K562 (cell line): ENCODE results near the gene GET3. TPM values are rescaled to one million over a fixed set of nuclear protein-coding genes. Genes with fewer than 3 reads are reported as not detected.

Source experiments
- ATAC-seq: fragments of 200-7000 bp; cut with Tn5 transposase; 3 replicates; pipeline ENCODE4 v1.9.1; 2020; ENCODE audit warnings: moderate library complexity
- BruUV-seq: library from RNA; stranded (reverse); fragments of 400-500 nt; replicated peaks from 2 replicates; lab custom pipeline; 2021; lab: Mats Ljungman, UMichigan
- CTCF ChIA-PET: fragments of 300-600 bp; formaldehyde crosslinking; extraction: SDS; loops from one replicate; lab custom pipeline; 2021; ENCODE audit warnings: low intra/inter-chr PET ratio; lab: Yijun Ruan, JAX
- POLR2A ChIA-PET: fragments of 300-600, 350-650 bp; sonication (Branson Sonifier 250); formaldehyde crosslinking; extraction: SDS; loops from one replicate; lab custom pipeline; 2021; ENCODE audit warnings: antibody characterized with exemption, inconsistent platforms; lab: Yijun Ruan, JAX
- DNase-seq, 4 experiments: peaks; one replicate each; pipeline versions ENCODE4 v3.0.0 to v3.0.0-alpha.2; 2011 to 2018; ENCODE audit warnings: low spot score in 3 of 4, mixed read lengths in 3 of 4; ENCODE audit errors: extremely low read depth in 1 of 4
- FAIRE-seq: peaks from 2 replicates; lab custom pipeline; 2011; peaks lifted over from hg19 to GRCh38; lab: Jason Lieb, UNC
- H2AFZ ChIP-seq: 2 replicates; pipeline ENCODE4 v1.6.0; 2011; ENCODE audit warnings: low read depth, low read length, control low read depth, inconsistent platforms
- H3K27ac ChIP-seq: fragments of 200-600 bp; 3 replicates; pipeline ENCODE4 v1.8.0; 2011; ENCODE audit warnings: low read depth, mild to moderate bottlenecking, control low read depth, inconsistent platforms, low read length, moderate library complexity, mixed read lengths; ENCODE audit errors: extremely low read depth
- H3K27me3 ChIP-seq, 2 experiments: fragments of 300-600 bp in 1 of 2; 2 replicates in 1 of 2; 3 replicates in 1 of 2; pipeline versions ENCODE4 v1.6.0 to v1.8.0; 2011; ENCODE audit warnings: inconsistent platforms in 2 of 2, low read length in 2 of 2, mild to moderate bottlenecking in 1 of 2, mixed read lengths in 1 of 2, moderate library complexity in 1 of 2; ENCODE audit not compliant: control insufficient read depth in 2 of 2, insufficient read depth in 2 of 2
- H3K36me3 ChIP-seq: fragments of 300-600 bp; 3 replicates; pipeline ENCODE4 v1.8.0; 2011; ENCODE audit warnings: mild to moderate bottlenecking, low read length, inconsistent platforms; ENCODE audit not compliant: control insufficient read depth, insufficient read depth
- H3K4me1 ChIP-seq, 2 experiments: fragments of 200-600 bp in 1 of 2; replicated peaks in 1 of 2; 2 replicates in 1 of 2; 3 replicates in 1 of 2; pipeline versions ENCODE4 v1.5.1 to v1.8.0; 2011; ENCODE audit warnings: inconsistent platforms in 2 of 2, low read length in 2 of 2, mild to moderate bottlenecking in 1 of 2, mixed read lengths in 1 of 2, moderate library complexity in 1 of 2; ENCODE audit not compliant: control insufficient read depth in 2 of 2, insufficient read depth in 2 of 2
- H3K4me2 ChIP-seq: 2 replicates; pipeline ENCODE4 v1.6.1; 2011; ENCODE audit warnings: low read length, control low read depth, inconsistent platforms, mixed read lengths; ENCODE audit not compliant: insufficient read depth
- H3K4me3 ChIP-seq: fragments of 200-600 bp; sonication (generic), shearing (Covaris generic); 2 replicates; pipeline ENCODE4 v1.5.1; 2016; ENCODE audit warnings: control low read depth, inconsistent platforms
- H3K79me2 ChIP-seq: fragments of 200-600 bp; 3 replicates; pipeline ENCODE4 v1.8.0; 2011; ENCODE audit warnings: low read length, inconsistent platforms; ENCODE audit not compliant: control insufficient read depth, insufficient read depth
- H3K9ac ChIP-seq, 2 experiments: 2 replicates each; pipeline versions ENCODE4 v1.6.0 to v1.6.1; 2011; ENCODE audit warnings: low read depth in 2 of 2, low read length in 2 of 2, control low read depth in 1 of 2, inconsistent platforms in 1 of 2, mild to moderate bottlenecking in 1 of 2, mixed read lengths in 1 of 2; ENCODE audit not compliant: insufficient read depth in 1 of 2
- H3K9me1 ChIP-seq: one replicate; pipeline ENCODE4 v1.6.0; 2011; ENCODE audit warnings: inconsistent platforms, mild to moderate bottlenecking, low read length, moderate library complexity; ENCODE audit not compliant: control insufficient read depth, insufficient read depth
- H3K9me3 ChIP-seq: replicated peaks from 2 replicates; pipeline ENCODE4 v1.5.1; 2011; ENCODE audit warnings: low read depth, low read length, inconsistent platforms; ENCODE audit not compliant: control insufficient read depth, insufficient read depth
- H4K20me1 ChIP-seq: replicated peaks from 2 replicates; pipeline ENCODE4 v1.6.1; 2011; ENCODE audit warnings: low read length, inconsistent platforms, mixed read lengths; ENCODE audit not compliant: control insufficient read depth, insufficient read depth
- CREB1 ChIP-seq, 2 experiments: sonication (generic) in 1 of 2; formaldehyde crosslinking in 1 of 2; IDR thresholded peaks; 2 replicates each; pipeline versions ENCODE4 v1.6.1 to v1.8.0; 2012 to 2022; ENCODE audit warnings: inconsistent platforms in 1 of 2, mild to moderate bottlenecking in 1 of 2, missing genetic modification reagents in 1 of 2, moderate library complexity in 1 of 2
- FOXJ2 ChIP-seq: fragments of 200-800 bp; sonication (Bioruptor generic); IDR thresholded peaks from 2 replicates; pipeline ENCODE4 v1.6.1; 2016; ENCODE audit warnings: missing genetic modification characterization, missing compliant biosample characterization
- ILF3 ChIP-seq: fragments of 450-650 bp; IDR thresholded peaks from 2 replicates; pipeline ENCODE4 v1.6.1; 2018; ENCODE audit warnings: antibody characterized with exemption, mild to moderate bottlenecking, moderate library complexity, borderline replicate concordance
- KAT8 ChIP-seq: fragments of 450-650 bp; IDR thresholded peaks from 2 replicates; pipeline ENCODE4 v1.6.1; 2016; ENCODE audit warnings: low read depth, mild to moderate bottlenecking
- KHSRP ChIP-seq: fragments of 450-650 bp; IDR thresholded peaks from 2 replicates; pipeline ENCODE4 v1.6.1; 2017
- PML ChIP-seq: IDR thresholded peaks from 2 replicates; pipeline ENCODE4 v1.6.1; 2012; ENCODE audit warnings: low read length, inconsistent platforms
- POLR2G ChIP-seq: fragments of 200-400 bp; formaldehyde crosslinking; IDR thresholded peaks from 2 replicates; pipeline ENCODE4 v1.6.1; 2017; ENCODE audit warnings: low read depth, mild to moderate bottlenecking, antibody characterized with exemption, low read length, moderate library complexity
- PTTG1 ChIP-seq: fragments of 450-650 bp; IDR thresholded peaks from 2 replicates; pipeline ENCODE4 v1.6.1; 2016; ENCODE audit warnings: low read depth, mild to moderate bottlenecking, missing genetic modification characterization, missing compliant biosample characterization
- RBFOX2 ChIP-seq: fragments of 200-400 bp; formaldehyde crosslinking; IDR thresholded peaks from 2 replicates; pipeline ENCODE4 v1.6.1; 2017; ENCODE audit warnings: low read depth, mild to moderate bottlenecking, low read length, moderate library complexity
- SAP30 ChIP-seq: fragments of 200-600 bp; sonication (generic); IDR thresholded peaks from 2 replicates; pipeline ENCODE4 v1.6.1; 2012; ENCODE audit warnings: borderline replicate concordance, low read depth, mild to moderate bottlenecking, moderate library complexity, low read length, control low read depth, inconsistent platforms; ENCODE audit not compliant: insufficient read depth, poor library complexity, severe bottlenecking
- SETDB1 ChIP-seq: IDR thresholded peaks from one replicate; pipeline ENCODE4 v1.6.1; 2012; ENCODE audit warnings: low read length, control low read depth, inconsistent platforms
- TCF7 ChIP-seq: sonication (generic); IDR thresholded peaks from 2 replicates; pipeline ENCODE4 v1.6.1; 2016; ENCODE audit warnings: antibody characterized with exemption, borderline replicate concordance
- ZNF584 ChIP-seq: fragments of 200-800 bp; sonication (Bioruptor generic); IDR thresholded peaks from 2 replicates; pipeline ENCODE4 v1.6.1; 2016; ENCODE audit warnings: low read depth, mild to moderate bottlenecking, missing genetic modification characterization, missing compliant biosample characterization
- ZNF695 ChIP-seq: fragments of 450-650 bp; formaldehyde crosslinking; IDR thresholded peaks from 2 replicates; pipeline ENCODE4 v1.4.0; 2020; ENCODE audit warnings: mild to moderate bottlenecking, moderate library complexity
- ZSCAN32 ChIP-seq: fragments of 450-650 bp; formaldehyde crosslinking; IDR thresholded peaks from 2 replicates; pipeline ENCODE4 v1.4.0; 2020; ENCODE audit warnings: mild to moderate bottlenecking, moderate library complexity
- WGBS: fragments of 100-300 bp; shearing (Covaris generic); methylation state at CpG from one replicate; pipeline ENCODE4 v1.1.6; 2016; ENCODE audit warnings: low coverage, mixed read lengths; ENCODE audit not compliant: insufficient coverage; ENCODE audit errors: missing lambda C conversion rate; 5-methylcytosine and 5-hydroxymethylcytosine counted together
- in situ Hi-C: fragments of 300-500 bp; cut with MboI; formaldehyde crosslinking; loops from 4 replicates; pipeline ENCODE4 v1.15.0; 2018; ENCODE audit warnings: inconsistent platforms, mixed read lengths
- intact Hi-C: fragments of 100-400 bp; cut with micrococcal nuclease; formaldehyde crosslinking; loops from 2 replicates; pipeline ENCODE4 v1.14.2; 2022
- polyA plus RNA-seq, 8 experiments: library from polyadenylated mRNA; depleted of rRNA in 4 of 8; stranded (reverse) in 5 of 8; unstranded in 3 of 8; fragments of >200 nt; fragmentation: Nextera tagmentation in 2 of 8; fragmentation: Illumina TruSeq in 1 of 8; extraction: Ambion mirVana in 2 of 8; extraction: Trizol in 1 of 8; gene quantifications; 2 replicates each; pipeline versions ENCODE4 v1.2.1 to v1.2.3, GENCODE V29; 2011 to 2014; ENCODE audit warnings: inconsistent platforms in 1 of 8, missing spikeins in 1 of 8
- total RNA-seq, 7 experiments: library from RNA; depleted of rRNA in 6 of 7; stranded (reverse); fragments of >200 nt in 6 of 7; fragmentation: Illumina TruSeq in 2 of 7; extraction: Trizol in 2 of 7; gene quantifications; 2 replicates each; pipeline versions ENCODE4 v1.2.1 to v1.2.3, GENCODE V29; 2011 to 2021; ENCODE audit warnings: low replicate concordance in 1 of 7
- TF ChIP-seq, protein P1 (sequence below): fragments of 250-450 bp; sonication (Bioruptor Pico); IDR thresholded peaks from 2 replicates; pipeline ENCODE4 v1.4.0; 2020; ENCODE audit warnings: mild to moderate bottlenecking, moderate library complexity, borderline replicate concordance
- TF ChIP-seq, protein P2 (sequence below): IDR thresholded peaks from 2 replicates; pipeline ENCODE4 v1.6.1; 2014; ENCODE audit warnings: antibody characterized with exemption

GET3 gene
- total and polyA plus RNA-seq, 9 of the 15 experiments (the other 6 are each of a cell fraction or from before 2014, with no cell fraction given) = 8.3 to 83.5 (median 51.8) TPM

DNA sequence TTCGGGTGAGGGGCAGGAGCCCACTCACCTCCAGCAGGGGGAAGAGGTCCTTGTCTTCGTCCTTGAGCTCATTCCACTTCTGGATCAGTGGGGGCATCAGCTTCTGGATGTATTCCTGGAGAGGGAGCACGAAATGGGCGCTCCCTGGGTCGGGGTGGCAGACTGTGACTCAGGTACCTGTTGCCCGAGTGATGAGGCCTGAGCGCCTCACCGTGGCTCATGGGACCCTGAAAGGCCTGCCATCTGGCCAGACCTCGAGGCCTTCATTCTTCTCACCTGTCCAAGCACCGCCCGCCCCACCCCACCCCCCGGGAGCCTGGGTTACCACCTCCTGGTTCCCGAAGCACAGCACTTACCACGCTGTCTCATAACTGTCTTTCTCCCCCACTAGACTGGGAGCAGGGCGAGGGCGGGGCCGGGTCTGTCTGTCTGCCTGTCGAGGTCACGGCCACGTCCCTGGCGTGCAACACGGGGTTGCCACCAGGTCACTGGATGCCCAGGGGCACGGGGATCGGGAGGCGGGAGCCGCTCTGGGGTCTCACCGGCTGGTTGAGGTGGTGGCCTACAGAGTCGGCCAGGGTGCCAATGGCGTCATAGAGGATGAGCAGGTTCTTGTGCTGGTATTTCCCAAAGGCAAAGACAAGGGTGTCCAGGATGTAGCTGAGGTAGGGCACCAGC, 31.5 kb upstream of the GET3 start:
- ChIA-PET POLR2A (no interaction called here), CTCF (no interaction called here)
- TF ChIP-seq TCF7 (no peak), CREB1 (IDR thresholded peaks at IDR 0.05) (no peak), CREB1 (CRISPR knock-in tag; IDR thresholded peaks at IDR 0.05) (0 out of 2 replicates have a peak, but pooled peaks have one; percentile 16), KHSRP (no peak), PTTG1 (tag) (no peak), ZSCAN32 (no peak), SAP30 (no peak), SETDB1 (no peak), RBFOX2 (0 out of 2 replicates have a peak, but pooled peaks have one; percentile 28), FOXJ2 (tag) (no peak), KAT8 (no peak), PML (no peak), POLR2G (peak; percentile 53), ZNF584 (CRISPR knock-in tag) (no peak), ZNF695 (no peak), ILF3 (no peak)
- TF ChIP-seq, protein P1, sequence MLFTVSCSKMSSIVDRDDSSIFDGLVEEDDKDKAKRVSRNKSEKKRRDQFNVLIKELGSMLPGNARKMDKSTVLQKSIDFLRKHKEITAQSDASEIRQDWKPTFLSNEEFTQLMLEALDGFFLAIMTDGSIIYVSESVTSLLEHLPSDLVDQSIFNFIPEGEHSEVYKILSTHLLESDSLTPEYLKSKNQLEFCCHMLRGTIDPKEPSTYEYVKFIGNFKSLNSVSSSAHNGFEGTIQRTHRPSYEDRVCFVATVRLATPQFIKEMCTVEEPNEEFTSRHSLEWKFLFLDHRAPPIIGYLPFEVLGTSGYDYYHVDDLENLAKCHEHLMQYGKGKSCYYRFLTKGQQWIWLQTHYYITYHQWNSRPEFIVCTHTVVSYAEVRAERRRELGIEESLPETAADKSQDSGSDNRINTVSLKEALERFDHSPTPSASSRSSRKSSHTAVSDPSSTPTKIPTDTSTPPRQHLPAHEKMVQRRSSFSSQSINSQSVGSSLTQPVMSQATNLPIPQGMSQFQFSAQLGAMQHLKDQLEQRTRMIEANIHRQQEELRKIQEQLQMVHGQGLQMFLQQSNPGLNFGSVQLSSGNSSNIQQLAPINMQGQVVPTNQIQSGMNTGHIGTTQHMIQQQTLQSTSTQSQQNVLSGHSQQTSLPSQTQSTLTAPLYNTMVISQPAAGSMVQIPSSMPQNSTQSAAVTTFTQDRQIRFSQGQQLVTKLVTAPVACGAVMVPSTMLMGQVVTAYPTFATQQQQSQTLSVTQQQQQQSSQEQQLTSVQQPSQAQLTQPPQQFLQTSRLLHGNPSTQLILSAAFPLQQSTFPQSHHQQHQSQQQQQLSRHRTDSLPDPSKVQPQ (CRISPR knock-in tag) = no peak
- TF ChIP-seq, protein P2, sequence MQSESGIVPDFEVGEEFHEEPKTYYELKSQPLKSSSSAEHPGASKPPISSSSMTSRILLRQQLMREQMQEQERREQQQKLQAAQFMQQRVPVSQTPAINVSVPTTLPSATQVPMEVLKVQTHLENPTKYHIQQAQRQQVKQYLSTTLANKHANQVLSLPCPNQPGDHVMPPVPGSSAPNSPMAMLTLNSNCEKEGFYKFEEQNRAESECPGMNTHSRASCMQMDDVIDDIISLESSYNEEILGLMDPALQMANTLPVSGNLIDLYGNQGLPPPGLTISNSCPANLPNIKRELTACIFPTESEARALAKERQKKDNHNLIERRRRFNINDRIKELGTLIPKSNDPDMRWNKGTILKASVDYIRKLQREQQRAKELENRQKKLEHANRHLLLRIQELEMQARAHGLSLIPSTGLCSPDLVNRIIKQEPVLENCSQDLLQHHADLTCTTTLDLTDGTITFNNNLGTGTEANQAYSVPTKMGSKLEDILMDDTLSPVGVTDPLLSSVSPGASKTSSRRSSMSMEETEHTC = no peak
- ATAC-seq (no peak), DNase-seq (no peak), FAIRE-seq (no peak)
- peaks cover 5% of the 10 kb centered on the region for H3K9me1 ChIP-seq
- H3K27me3 ChIP-seq = no peaks in the 10 kb centered on the region
- peaks cover 0 to 27% of the 10 kb centered on the region in 2 experiments; a peak in 1 of 5 replicates for H3K4me1 ChIP-seq
- in situ Hi-C loops (no loop called here), intact Hi-C loops (no loop called here)
- H3K4me2 ChIP-seq = no peak overlapping the region
- 0 out of 4 replicates have a peak overlapping the region, but pooled peaks of 1 of the 2 experiments have one; percentile 7 for H3K9ac ChIP-seq
- H3K79me2 ChIP-seq = no peaks in the 10 kb centered on the region
- no peaks in the 10 kb centered on the region for H4K20me1 ChIP-seq
- H3K4me3 ChIP-seq = no peak overlapping the region
- H2AFZ ChIP-seq = no peak overlapping the region
- peaks cover 94% of the 10 kb centered on the region for H3K36me3 ChIP-seq
- BruUV-seq = no TSS peak
- H3K9me3 ChIP-seq = no peaks in the 10 kb centered on the region
- WGBS = 92% methylated on average over 10 of the region's 29 CpGs
- no peak overlapping the region for H3K27ac ChIP-seq
